Endothelial cell of hepatic sinusoid (primary cell): ENCODE measurements around the gene ZFPL1.

Experiments
- in situ Hi-C: cut with HindIII; loops from 2 replicates; pipeline ENCODE4 v1.10.0; 2017; ENCODE audit warnings: low sequenced_read_pairs

ZFPL1 gene

GRCh38 chr11:65083834-65084597 lies at the start of gene ZFPL1, which contains the start of gene CDCA5:
Gene ZFPL1, plus strand, starts transcription at chr11:65084222. Its CDS starts 477 bp downstream, at chr11:65084699.
Gene CDCA5, minus strand, starts transcription at chr11:65084040. Its CDS starts 62 bp downstream, at chr11:65083978.
- in situ Hi-C loops, result no loop called here

DNA sequence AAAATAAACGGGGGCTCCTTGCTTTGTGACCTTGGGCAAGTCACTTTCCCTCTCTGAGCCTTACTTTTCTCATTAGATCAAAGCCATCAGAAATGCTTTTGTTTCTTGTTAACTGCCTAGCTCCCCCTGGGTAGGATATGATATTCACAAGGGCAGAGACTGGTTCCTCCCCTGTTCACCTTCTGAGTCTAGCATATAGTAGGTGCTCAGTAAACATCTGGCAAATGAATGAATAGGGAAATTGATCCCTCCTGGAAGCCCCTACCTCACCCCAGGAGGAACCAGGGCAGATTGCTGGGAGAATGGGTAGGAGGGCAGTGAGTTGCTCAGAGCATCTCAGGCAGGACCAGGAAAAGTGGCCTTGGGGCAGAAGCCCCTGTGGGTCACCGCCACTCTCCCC lies 49.6 kb upstream of the ZFPL1 start:
- in situ Hi-C loops, result no loop called here

GRCh38 chr11:65035579-65035978 lies 48.4 kb upstream of the ZFPL1 start:
- in situ Hi-C loops, result no loop called here

DNA sequence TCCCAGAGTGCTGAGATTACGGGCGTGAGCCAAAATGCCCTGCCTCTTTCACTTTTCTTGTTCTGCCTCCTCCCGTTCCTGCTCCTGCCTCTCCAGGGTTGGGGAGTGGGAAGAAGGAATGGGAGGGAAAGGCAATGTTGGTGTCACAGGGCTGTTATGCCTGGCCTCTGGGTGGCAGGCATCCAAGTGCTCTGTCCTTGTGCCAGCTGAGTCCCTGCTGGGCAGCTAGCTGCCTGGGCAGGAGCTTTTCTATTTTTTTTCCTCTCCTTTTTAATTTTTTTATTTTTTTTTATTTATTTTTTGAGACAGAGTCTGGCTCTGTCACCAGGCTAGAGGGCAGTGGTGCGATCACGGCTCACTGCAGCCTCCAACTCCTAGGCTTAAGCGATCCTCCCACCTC lies 47.1 kb upstream of the ZFPL1 start:
- in situ Hi-C loops, result no loop called here

DNA sequence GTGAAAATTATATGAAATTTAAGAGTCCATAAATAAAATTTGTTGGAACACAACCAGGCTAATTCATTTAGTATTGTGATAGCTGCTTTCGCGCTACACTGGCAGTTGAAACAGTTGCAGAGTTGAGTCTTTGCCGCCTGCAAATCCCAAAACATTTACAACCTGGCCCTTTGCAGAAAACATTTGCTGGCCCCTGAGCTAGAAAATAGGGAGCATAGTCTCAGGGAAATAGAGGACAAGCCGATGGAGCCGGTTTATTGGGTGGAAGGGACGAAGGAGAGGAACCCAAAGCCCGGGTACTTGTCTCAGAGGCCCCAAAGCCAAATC lies 43.5 kb upstream of the ZFPL1 start:
- in situ Hi-C loops, result no loop called here

GRCh38 chr11:65040847-65041622 lies 43.0 kb upstream of the ZFPL1 start, which contains the start of gene SAC3D1:
Gene SAC3D1, plus strand, starts transcription at chr11:65041210. Its CDS starts 83 bp downstream, at chr11:65041293.
- in situ Hi-C loops, result no loop called here

GRCh38 chr11:65042891-65043290 lies 41.1 kb upstream of the ZFPL1 start:
- in situ Hi-C loops, result no loop called here

- in situ Hi-C loops, result no loop called here
These were observed 40.0 kb upstream of the ZFPL1 start for GRCh38 chr11:65043881-65044501.

DNA sequence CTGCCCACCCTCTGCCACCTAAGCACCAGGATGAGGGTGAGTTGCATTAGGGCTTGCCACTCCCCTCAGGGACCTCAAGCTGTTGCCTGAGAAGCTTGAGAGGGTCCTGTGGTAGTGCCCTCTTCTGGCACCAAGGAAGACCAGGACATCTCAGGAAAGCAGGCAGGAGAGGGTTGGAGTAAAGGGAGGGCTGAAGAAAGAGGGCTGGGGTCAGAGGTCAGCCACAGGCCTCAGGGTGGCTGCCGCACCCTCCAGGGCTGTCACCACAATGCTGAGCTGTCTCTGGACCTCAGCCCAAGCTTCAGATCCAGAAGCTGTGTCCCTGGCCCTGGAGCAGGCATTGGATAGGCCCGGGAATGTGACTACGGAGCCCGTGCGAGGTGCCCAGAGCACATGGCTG lies 39.0 kb upstream of the ZFPL1 start:
- in situ Hi-C loops, result no loop called here

GRCh38 chr11:65045728-65046127 lies 38.3 kb upstream of the ZFPL1 start:
- in situ Hi-C loops, result no loop called here

DNA sequence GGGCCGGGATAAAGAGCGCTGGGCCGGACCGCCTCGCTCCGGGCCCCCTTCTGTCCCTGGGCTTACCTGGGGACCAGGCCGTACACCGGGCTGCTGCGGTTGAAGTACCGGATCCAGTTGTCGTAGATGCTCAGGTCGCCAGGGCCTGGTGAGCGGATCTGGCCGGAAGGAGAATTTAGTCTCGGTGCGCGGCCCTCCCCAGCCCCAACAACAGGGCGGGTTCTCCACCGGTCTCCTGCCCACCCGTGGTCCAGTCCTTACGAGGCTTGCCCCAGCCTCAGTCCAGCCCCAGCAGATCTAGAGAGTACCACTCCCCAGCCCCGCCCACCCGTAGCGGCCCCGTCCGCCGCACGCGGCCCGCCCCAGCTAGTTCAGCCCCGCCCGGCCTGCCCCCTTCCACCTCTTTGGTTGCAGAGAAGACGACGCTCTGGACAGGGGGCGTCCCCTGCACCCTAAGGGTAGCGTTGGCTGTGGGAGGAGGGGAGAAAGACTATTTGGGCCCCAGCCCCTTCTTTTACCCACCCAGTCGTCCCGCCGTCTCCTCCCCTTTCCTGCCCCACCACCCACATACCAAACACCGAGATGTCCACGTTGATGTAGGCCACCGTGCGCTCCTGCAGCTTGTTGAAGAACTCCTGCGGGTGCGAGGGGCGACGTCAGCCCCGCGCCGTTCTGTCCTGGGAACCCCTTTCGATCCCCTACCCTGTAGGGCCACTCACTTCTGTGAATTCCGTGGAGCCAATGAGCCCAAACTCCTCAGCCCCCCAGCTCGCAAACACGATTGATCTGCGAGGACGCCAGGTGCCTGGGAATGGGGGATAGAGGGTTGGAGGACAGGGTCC lies 36.2 kb upstream of the ZFPL1 start:
- in situ Hi-C loops, result no loop called here

DNA sequence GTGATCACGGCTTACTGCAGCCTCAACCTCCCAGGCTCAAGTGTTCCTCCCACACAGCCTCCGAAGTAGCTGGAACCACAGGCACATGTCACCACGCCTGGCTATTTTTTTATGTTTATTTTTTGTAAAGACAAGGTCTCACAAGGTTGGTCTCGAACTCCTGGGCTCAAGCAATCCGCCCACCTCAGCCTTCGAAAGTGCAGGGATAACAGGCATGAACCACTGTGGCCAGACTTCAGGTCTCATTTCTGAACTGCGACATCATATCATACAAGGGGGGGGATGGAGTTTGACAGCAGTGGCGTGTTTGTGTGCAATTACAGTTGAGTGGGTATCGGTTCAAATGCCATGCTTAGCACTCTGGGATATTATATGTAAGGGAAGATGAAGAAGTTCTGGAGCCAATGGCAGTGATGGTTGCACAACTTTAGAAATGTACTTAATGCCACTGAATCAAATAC lies 32.6 kb upstream of the ZFPL1 start:
- in situ Hi-C loops, result no loop called here

GRCh38 chr11:65053827-65054508 lies 30.1 kb upstream of the ZFPL1 start:
- in situ Hi-C loops, result no loop called here

GRCh38 chr11:65055538-65055937 lies 28.5 kb upstream of the ZFPL1 start:
- in situ Hi-C loops, result no loop called here

- in situ Hi-C loops, result no loop called here
These were observed 27.0 kb upstream of the ZFPL1 start for GRCh38 chr11:65056999-65057398.

GRCh38 chr11:65057526-65057925 lies 26.5 kb upstream of the ZFPL1 start:
- in situ Hi-C loops, result no loop called here

GRCh38 chr11:65058012-65058411 lies 26.0 kb upstream of the ZFPL1 start:
- in situ Hi-C loops, result no loop called here

DNA sequence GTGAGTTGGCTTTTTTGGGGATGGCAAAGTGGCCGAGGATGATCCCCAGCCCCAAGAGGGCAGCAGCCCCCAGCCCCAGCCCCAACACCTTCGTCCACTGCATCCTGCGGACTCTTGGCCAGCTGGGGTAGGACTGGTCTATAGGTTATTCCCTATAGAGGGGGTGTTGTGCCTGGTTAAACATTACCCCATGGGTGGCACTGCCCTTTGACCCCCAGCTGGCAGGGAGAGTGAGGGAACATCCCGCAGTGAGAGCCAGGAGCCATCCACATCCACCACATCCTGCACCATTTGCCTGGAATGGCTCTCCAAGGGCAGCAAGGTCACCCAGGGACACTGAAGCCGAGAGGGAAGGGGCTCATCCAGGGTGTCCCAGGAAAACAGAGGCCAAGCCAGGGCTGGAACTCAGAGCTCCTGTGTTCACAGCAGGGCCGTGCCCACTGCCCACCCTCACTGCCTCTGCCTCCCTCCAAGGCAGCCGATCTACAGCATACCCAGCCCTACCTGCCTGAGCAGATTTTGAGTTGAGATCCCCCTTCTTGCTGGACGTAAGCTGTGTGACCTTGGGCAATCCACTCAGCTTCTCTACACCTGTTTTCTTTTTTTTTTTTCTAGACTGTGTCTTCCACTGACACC lies 25.5 kb upstream of the ZFPL1 start, which contains the start of gene NAALADL1:
TSS of gene NAALADL1 (minus strand) at position 135 of the 636 bp plus-strand sequence. CDS start at position 103, 32 bp downstream.
- in situ Hi-C loops, result no loop called here

GRCh38 chr11:65059523-65059922 lies 24.5 kb upstream of the ZFPL1 start:
- in situ Hi-C loops, result no loop called here
